BE2C (cell line): Measurements from ENCODE around the gene PSTPIP2.
"Not testable (repeated sequence)": the region's sequence is repeated elsewhere in the genome, so short reads cannot be mapped to it uniquely, and the experiment has no call there.

ENCODE experiments used
- DNase-seq: peaks from one replicate; pipeline ENCODE4 v3.0.0-alpha.2; 2020
- H3K27me3 ChIP-seq: fragments of 250-450 bp; sonication (Bioruptor Pico); 2 replicates; pipeline ENCODE4 v1.5.1; 2020; ENCODE audit warnings: mild to moderate bottlenecking
- H3K36me3 ChIP-seq: fragments of 250-450 bp; sonication (Bioruptor Pico); 2 replicates; pipeline ENCODE4 v1.5.1; 2020; ENCODE audit warnings: mild to moderate bottlenecking
- H3K4me1 ChIP-seq: fragments of 250-450 bp; sonication (Bioruptor Pico); 2 replicates; pipeline ENCODE4 v1.5.1; 2020
- H3K4me3 ChIP-seq: 2 replicates; pipeline ENCODE4 v1.5.1; 2011; ENCODE audit warnings: low read depth, low read length
- H3K9me3 ChIP-seq: fragments of 250-450 bp; sonication (Bioruptor Pico); 2 replicates; pipeline ENCODE4 v1.5.1; 2020
- TF ChIP-seq, protein P1 (sequence below): IDR thresholded peaks from 2 replicates; pipeline ENCODE4 v1.5.1; 2012; ENCODE audit warnings: mild to moderate bottlenecking, low read depth, low read length

PSTPIP2 gene

GRCh38 chr18:46099463-46099862 is 27.4 kb upstream of the PSTPIP2 start:
- Histone ChIP-seq H3K36me3 (peaks cover 8% of the 10 kb centered on the region), H3K4me3 (no peak overlapping the region), H3K9me3 (no peaks in the 10 kb centered on the region), H3K4me1 (no peaks in the 10 kb centered on the region), H3K27me3 (no peaks in the 10 kb centered on the region)
- TF ChIP-seq, protein P1, sequence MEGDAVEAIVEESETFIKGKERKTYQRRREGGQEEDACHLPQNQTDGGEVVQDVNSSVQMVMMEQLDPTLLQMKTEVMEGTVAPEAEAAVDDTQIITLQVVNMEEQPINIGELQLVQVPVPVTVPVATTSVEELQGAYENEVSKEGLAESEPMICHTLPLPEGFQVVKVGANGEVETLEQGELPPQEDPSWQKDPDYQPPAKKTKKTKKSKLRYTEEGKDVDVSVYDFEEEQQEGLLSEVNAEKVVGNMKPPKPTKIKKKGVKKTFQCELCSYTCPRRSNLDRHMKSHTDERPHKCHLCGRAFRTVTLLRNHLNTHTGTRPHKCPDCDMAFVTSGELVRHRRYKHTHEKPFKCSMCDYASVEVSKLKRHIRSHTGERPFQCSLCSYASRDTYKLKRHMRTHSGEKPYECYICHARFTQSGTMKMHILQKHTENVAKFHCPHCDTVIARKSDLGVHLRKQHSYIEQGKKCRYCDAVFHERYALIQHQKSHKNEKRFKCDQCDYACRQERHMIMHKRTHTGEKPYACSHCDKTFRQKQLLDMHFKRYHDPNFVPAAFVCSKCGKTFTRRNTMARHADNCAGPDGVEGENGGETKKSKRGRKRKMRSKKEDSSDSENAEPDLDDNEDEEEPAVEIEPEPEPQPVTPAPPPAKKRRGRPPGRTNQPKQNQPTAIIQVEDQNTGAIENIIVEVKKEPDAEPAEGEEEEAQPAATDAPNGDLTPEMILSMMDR = no peak
- no peak for DNase-seq

- DNase-seq = no peak
- Histone ChIP-seq H3K27me3 (no peaks in the 10 kb centered on the region), H3K36me3 (peaks cover 12% of the 10 kb centered on the region), H3K4me1 (no peaks in the 10 kb centered on the region), H3K9me3 (no peaks in the 10 kb centered on the region), H3K4me3 (peak overlapping the region; percentile 89)
- TF ChIP-seq, protein P1 = no peak
Observed at GRCh38 chr18:46098616-46098933, 26.5 kb upstream of the PSTPIP2 start.

DNA sequence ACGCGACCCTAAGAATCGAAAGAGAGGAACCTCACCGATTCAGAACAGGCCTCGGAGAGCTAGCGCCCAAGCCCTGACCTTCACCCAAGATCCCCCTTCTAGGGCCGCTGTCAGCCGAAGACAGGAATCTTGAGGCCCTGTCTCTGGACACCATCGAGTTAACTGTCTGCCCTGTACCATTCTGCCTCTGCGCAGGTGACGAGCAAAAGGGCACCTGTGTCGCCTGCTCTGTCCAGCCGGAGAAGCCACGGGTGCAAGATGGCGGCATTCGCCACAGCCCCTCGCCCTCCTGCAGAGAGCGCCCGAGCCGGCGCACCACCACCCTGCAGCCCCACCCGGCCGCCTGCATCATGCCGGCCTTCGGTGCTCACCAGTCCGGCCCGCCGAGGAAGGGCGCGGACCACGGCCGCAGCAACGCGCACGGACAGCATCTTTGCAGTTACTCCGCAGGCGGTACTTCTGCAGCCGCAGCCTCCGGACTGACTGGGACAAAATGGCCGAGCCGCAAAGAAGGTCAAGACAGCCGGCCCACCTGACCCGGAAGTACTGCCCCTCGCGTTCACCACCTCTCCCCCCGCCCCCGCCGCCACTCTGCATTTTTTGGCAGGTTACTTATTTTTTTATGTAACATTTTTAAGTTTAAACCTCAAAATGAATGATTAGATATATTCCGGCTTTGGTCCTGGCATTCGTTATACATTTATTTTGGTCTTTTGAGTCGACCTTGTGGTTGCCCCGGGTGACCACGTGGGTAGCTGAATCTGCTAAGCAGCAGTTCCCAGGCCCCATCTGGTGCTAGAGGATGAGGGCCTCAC is 25.9 kb upstream of the PSTPIP2 start, which contains the start of gene ATP5F1A:
TSS of gene ATP5F1A (minus strand) at position 496 of the 815 bp plus-strand sequence. CDS start at position 431, 65 bp downstream.
- Histone ChIP-seq H3K4me1 (no peaks in the 10 kb centered on the region), H3K36me3 (peaks cover 15% of the 10 kb centered on the region), H3K4me3 (peak within 1 kb of the TSS; percentile 89), H3K27me3 (no peaks in the 10 kb centered on the region), H3K9me3 (no peaks in the 10 kb centered on the region)
- peak; percentile 72 for DNase-seq
- TF ChIP-seq, protein P1 = no peak

DNA sequence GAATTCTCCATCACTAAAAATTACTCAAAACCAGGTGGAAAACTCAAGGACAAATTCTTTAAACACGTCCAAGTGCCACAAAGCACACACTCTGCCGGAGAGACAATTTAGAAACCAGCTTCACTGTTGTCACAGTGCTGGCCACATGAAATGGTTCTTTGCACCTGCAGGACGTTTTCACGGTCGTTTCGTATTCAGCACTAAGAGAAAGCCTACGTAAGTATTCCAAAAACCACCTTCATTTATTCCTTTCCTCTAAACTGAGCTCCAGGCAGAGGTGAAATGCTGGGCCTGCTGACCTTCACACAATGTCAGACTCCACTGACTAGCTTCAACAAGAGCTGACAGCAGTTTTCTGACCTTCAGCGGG is 25.4 kb upstream of the PSTPIP2 start:
- Histone ChIP-seq H3K4me1 (no peaks in the 10 kb centered on the region), H3K4me3 (peak overlapping the region; percentile 89), H3K27me3 (no peaks in the 10 kb centered on the region), H3K36me3 (peaks cover 18% of the 10 kb centered on the region), H3K9me3 (no peaks in the 10 kb centered on the region)
- TF ChIP-seq, protein P1 = no peak
- DNase-seq = no peak

DNA sequence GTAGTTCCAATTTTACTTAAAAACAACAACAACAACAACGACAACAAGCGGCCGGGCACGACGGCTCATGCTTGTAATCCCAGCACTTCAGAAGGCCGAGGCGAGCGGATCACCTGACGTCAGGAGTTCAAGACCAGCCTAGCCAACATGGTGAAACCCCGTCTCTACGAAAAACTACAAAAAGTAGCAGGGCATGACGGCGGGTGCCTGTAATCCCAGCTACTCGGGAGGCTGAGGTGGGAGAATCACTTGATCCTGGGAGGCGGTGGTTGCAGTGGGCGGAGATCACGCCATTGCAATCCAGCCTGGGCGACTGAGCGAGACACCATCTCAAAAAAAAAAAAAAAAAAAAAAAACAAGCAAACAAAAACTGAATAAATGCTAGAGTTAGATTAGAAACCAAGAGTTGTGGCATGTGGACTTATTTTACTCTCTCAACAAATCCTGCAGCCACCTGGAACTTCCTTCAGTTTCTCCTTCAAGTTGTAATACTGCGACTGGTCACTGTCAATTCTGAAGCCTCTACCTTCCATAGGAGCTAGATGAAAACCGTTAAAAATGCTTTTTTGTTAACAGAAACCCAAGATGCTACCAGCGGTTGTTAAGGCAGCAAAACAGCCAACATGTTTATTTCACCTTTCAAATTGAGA is 24.7 kb upstream of the PSTPIP2 start:
- peak overlapping the region; percentile 89 for H3K4me3 ChIP-seq
- H3K27me3 ChIP-seq = no peaks in the 10 kb centered on the region
- H3K9me3 ChIP-seq = no peaks in the 10 kb centered on the region
- TF ChIP-seq, protein P1 = no peak
- no peaks in the 10 kb centered on the region for H3K4me1 ChIP-seq
- peaks cover 19% of the 10 kb centered on the region for H3K36me3 ChIP-seq
- DNase-seq = no peak

DNA sequence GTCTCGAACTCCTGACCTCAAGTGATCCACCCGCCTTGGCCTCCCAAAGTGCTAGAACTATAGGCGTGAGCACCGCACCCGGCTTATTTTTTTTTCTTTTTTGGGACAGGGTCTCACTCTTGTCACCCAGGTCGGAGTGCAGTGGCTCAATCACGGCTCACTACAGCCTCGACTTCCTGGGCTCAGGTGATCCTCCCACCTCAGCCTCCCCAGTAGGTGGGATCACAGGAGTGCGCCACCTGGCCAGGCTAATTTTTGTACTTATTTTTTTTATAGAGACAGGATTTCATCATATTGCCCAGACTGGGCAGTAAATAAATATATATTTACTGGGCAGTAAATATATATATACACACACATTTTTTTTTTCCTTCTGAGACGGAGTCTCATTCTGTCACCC is 23.5 kb upstream of the PSTPIP2 start:
- Histone ChIP-seq H3K27me3 (no peaks in the 10 kb centered on the region), H3K4me1 (no peaks in the 10 kb centered on the region), H3K4me3 (no peak overlapping the region), H3K36me3 (peaks cover 31% of the 10 kb centered on the region), H3K9me3 (no peaks in the 10 kb centered on the region)
- no peak for DNase-seq
- TF ChIP-seq, protein P1 = no peak

GRCh38 chr18:46088501-46088900 is 16.4 kb upstream of the PSTPIP2 start:
- H3K4me1 ChIP-seq, H3K9me3 ChIP-seq, H3K4me3 ChIP-seq, H3K27me3 ChIP-seq, DNase-seq: not testable (repeated sequence)
- peaks cover 70% of the 10 kb centered on the region for H3K36me3 ChIP-seq
